MG63 (cell line): ENCODE data around the gene SLC12A4. TPM values are rescaled to one million over a fixed set of nuclear protein-coding genes. Genes with fewer than 3 reads are reported as not detected.
"Not testable (repeated sequence)": the region's sequence is repeated elsewhere in the genome, so short reads cannot be mapped to it uniquely, and the experiment has no call there.

ENCODE experiments used
- DNase-seq: peaks from one replicate; pipeline ENCODE4 v3.0.0-alpha.2; 2020
- H3K27me3 ChIP-seq: fragments of 250-450 bp; sonication (Bioruptor Pico); 2 replicates; pipeline ENCODE4 v1.5.1; 2020; ENCODE audit warnings: mild to moderate bottlenecking, moderate library complexity
- H3K36me3 ChIP-seq: fragments of 250-450 bp; sonication (Bioruptor Pico); 2 replicates; pipeline ENCODE4 v1.5.1; 2020; ENCODE audit warnings: mild to moderate bottlenecking, moderate library complexity
- H3K4me3 ChIP-seq: fragments of 250-450 bp; sonication (Bioruptor Pico); 2 replicates; pipeline ENCODE4 v1.5.1; 2020; ENCODE audit warnings: mild to moderate bottlenecking, moderate library complexity
- H3K9me3 ChIP-seq: fragments of 250-450 bp; sonication (Bioruptor Pico); 2 replicates; pipeline ENCODE4 v1.5.1; 2020; ENCODE audit warnings: mild to moderate bottlenecking, moderate library complexity
- total RNA-seq: library from RNA; depleted of rRNA; stranded (reverse); fragments of >200 nt; shearing (Covaris generic); gene quantifications from 2 replicates; pipeline ENCODE4 v1.2.3, GENCODE V29; 2014; ENCODE audit warnings: low replicate concordance

SLC12A4 gene
- total RNA-seq, 1 experiment from 2014 or later = 11.9 TPM

DNA sequence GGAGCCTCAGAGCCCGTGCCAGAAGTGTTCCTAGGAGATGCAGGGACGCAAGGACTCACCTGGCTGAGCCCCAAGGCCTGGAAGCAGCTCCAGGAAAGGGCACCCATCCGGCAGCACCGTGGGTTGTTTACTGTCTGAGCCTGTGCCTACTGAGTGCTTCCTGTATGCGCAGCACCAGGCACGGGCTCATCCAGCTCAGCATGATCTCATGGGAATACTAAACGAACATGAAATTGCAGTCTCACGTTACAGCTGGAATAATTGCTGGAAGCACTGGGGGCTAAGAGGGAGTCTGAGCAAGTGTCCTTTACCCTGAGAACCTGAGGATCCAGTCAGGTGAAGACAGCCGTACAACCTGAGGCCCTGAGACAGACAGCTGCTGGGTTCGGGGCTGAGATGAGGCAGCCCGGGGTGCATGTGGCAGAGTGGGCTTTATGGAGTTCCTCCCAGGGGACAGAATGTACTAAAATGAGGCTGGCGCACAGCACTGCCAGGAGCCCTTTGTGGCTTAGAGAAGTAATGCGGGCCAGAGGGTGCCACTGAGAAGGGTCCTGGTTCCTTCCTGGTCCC, 42.2 kb downstream of the SLC12A4 start:
- no peaks in the 10 kb centered on the region for H3K27me3 ChIP-seq
- no peak overlapping the region for H3K4me3 ChIP-seq
- H3K36me3 ChIP-seq = no peaks in the 10 kb centered on the region
- no peaks in the 10 kb centered on the region for H3K9me3 ChIP-seq
- peak; percentile 34 for DNase-seq

DNA sequence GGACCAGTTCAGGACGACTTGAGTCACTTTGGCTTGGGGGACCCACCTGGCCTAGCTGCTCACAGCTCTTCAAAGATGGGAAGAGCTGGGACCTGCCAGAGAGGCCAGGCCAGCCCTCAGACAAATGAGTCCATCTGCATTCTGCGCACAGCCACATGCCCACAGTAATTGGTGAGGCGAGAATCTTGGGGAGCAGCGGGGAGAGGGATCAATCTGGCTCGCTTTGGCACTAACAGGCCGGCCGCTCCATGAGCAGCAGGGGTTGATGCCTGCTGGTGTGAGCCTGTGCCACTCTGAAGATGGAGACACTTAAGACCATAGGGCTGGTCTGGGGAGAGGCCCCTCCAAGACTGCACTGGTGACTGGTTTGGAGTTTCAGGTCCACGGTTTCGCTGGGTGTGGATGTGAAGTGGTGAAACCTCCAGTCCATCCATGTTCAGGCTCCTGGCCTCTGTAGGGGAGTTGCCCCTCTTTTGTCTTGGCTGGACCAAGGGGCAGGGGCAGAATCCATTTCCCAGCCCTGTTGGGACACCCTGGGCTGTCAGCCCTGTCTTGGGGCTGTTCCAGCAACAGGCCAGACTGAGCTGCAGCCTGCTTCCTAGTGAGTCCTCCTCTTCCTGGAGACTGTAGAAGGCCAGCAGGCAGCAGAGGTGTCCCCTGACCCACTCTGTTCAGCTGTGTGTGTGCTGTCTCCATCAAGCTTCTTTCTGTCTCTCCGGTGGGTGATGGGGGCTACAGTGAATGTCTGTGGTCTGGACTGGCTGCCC, 44.1 kb downstream of the SLC12A4 start:
- no peak for DNase-seq
- no peaks in the 10 kb centered on the region; the same call in 1 of the 2 replicates for H3K36me3 ChIP-seq
- no peaks in the 10 kb centered on the region for H3K9me3 ChIP-seq
- H3K4me3 ChIP-seq = no peak overlapping the region
- H3K27me3 ChIP-seq = no peaks in the 10 kb centered on the region

DNA sequence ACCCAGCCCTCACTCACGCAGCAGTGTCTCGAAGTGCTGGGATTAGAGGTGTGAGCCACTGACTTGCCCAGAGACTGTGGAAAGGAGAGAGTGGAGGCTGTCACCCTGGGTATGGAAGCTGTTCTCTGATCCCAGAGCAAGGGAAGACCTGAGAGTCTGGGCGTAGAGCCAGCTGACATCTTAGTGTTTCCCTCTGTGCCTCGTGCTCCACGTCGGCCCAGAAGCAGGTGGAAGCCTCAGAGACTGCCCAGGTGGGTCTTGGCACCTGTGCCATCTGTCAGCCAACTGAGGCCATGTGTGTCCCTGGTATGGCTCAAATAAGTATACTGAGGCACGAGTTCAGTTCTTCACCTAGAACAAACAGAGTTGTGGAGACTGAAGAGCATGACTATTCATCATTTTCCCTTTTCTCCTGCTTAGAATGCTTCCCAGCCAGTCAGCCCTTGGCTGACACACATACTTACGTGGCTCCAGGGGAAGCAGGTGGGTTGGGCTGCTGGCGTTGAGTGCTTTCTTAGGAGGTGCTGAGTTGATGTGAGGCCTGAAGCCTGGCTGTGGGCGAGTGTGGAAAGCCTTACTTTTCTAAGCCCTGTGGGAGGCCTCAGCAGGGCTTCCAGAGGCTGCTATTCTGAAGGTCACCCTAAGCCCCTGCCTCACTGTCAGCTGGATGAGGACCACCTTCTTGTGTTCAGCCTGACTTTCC, 44.9 kb downstream of the SLC12A4 start:
- Histone ChIP-seq H3K4me3 (no peak overlapping the region), H3K27me3 (no peaks in the 10 kb centered on the region), H3K9me3 (no peaks in the 10 kb centered on the region), H3K36me3 (no peaks in the 10 kb centered on the region; the same call in 1 of the 2 replicates)
- no peak for DNase-seq

- Histone ChIP-seq H3K36me3 (no peaks in the 10 kb centered on the region; the same call in 1 of the 2 replicates), H3K4me3 (no peak overlapping the region), H3K27me3 (no peaks in the 10 kb centered on the region), H3K9me3 (no peaks in the 10 kb centered on the region)
- DNase-seq = no peak
These were observed 45.7 kb downstream of the SLC12A4 start for GRCh38 chr16:67922740-67923139.

GRCh38 chr16:67922221-67922620, 46.2 kb downstream of the SLC12A4 start:
- H3K4me3 ChIP-seq = no peak overlapping the region
- H3K36me3 ChIP-seq = no peaks in the 10 kb centered on the region; the same call in 1 of the 2 replicates
- H3K27me3 ChIP-seq = no peaks in the 10 kb centered on the region
- no peak for DNase-seq
- no peaks in the 10 kb centered on the region for H3K9me3 ChIP-seq

- no peak for DNase-seq
These were observed 48.7 kb downstream of the SLC12A4 start for GRCh38 chr16:67919622-67920221.

GRCh38 chr16:67917852-67918236, 50.6 kb downstream of the SLC12A4 start:
- no peaks in the 10 kb centered on the region; the same call in 1 of the 2 replicates for H3K36me3 ChIP-seq
- H3K9me3 ChIP-seq = no peaks in the 10 kb centered on the region
- H3K27me3 ChIP-seq = no peaks in the 10 kb centered on the region
- DNase-seq = peak; percentile 34
- no peak overlapping the region for H3K4me3 ChIP-seq

More at GRCh38 chr16:67919622-67920221, 48.7 kb downstream of the SLC12A4 start:
- H3K4me3 ChIP-seq = no peak overlapping the region
- no peaks in the 10 kb centered on the region for H3K9me3 ChIP-seq
- H3K36me3 ChIP-seq = no peaks in the 10 kb centered on the region; the same call in 1 of the 2 replicates
- H3K27me3 ChIP-seq = no peaks in the 10 kb centered on the region

GRCh38 chr16:67917140-67917851, 51.1 kb downstream of the SLC12A4 start:
- no peaks in the 10 kb centered on the region; the same call in 1 of the 2 replicates for H3K36me3 ChIP-seq
- H3K9me3 ChIP-seq = no peaks in the 10 kb centered on the region
- peak; percentile 40 for DNase-seq
- H3K4me3 ChIP-seq = no peak overlapping the region
- no peaks in the 10 kb centered on the region for H3K27me3 ChIP-seq

DNA sequence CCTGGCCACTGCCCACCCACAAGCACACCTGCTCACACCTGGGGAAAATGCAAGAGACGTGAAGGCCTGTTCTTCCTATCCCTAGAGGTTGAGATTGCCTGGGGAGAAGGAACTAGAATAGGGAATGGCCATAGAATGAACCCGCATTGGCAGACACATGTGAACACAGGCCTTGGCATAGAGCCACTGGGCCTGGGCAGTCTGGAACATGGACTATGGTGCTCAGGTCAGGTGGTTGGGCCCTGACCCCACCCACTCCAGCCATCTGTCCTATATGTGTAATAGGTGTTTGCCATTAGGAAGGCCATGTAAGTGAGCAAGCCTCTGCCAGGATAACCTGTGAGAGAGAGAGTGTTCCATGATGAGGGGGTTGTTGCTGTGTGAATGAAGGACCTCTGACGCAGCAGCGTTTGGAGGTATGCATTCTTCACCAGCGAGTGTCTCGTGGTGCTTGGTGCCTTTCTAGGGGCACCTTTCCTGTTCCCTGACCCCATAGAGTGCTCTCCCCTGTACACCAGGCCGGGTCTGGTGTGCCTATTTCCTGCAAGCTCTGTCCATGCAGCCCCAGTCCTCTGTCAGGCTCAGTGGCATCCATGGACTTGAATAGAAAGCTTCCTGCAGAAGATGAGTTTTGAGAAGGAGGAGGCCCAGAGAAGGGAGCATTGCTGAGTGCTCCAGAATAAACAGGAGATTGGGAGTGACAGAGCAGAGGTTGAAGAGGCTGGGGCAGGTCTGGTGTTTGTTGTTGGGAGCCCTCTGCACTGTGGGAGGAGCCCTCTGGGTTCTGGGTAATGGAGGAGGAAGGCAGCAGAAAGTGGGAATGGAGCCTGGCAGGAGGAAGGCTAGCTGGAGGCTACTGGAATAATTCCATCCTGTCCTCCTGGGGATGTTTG, 52.4 kb downstream of the SLC12A4 start:
- Histone ChIP-seq H3K9me3 (no peaks in the 10 kb centered on the region), H3K27me3 (no peaks in the 10 kb centered on the region), H3K36me3 (no peaks in the 10 kb centered on the region; the same call in 1 of the 2 replicates), H3K4me3 (no peak overlapping the region)
- DNase-seq = no peak

- H3K9me3 ChIP-seq, H3K36me3 ChIP-seq, DNase-seq, H3K27me3 ChIP-seq, H3K4me3 ChIP-seq: not testable (repeated sequence)
These were observed 53.0 kb downstream of the SLC12A4 start for GRCh38 chr16:67915496-67915769.

- H3K27me3 ChIP-seq = no peaks in the 10 kb centered on the region
- no peak for DNase-seq
- H3K4me3 ChIP-seq = no peak overlapping the region
- H3K9me3 ChIP-seq = no peaks in the 10 kb centered on the region
- no peaks in the 10 kb centered on the region; the same call in 1 of the 2 replicates for H3K36me3 ChIP-seq
These were observed 53.5 kb downstream of the SLC12A4 start for GRCh38 chr16:67914758-67915495.

GRCh38 chr16:67910158-67910557, 58.3 kb downstream of the SLC12A4 start:
- Histone ChIP-seq H3K27me3 (no peaks in the 10 kb centered on the region), H3K4me3 (no peak overlapping the region), H3K36me3 (no peaks in the 10 kb centered on the region), H3K9me3 (no peaks in the 10 kb centered on the region)
- DNase-seq = peak; percentile 16

- Histone ChIP-seq H3K9me3 (no peaks in the 10 kb centered on the region), H3K27me3 (no peaks in the 10 kb centered on the region), H3K36me3 (no peaks in the 10 kb centered on the region), H3K4me3 (no peak overlapping the region)
- no peak for DNase-seq
These were observed 59.2 kb downstream of the SLC12A4 start for GRCh38 chr16:67909056-67909742.

- Histone ChIP-seq H3K9me3 (no peaks in the 10 kb centered on the region), H3K36me3 (no peaks in the 10 kb centered on the region), H3K27me3 (no peaks in the 10 kb centered on the region), H3K4me3 (no peak overlapping the region)
- DNase-seq = no peak
These were observed 60.8 kb downstream of the SLC12A4 start for GRCh38 chr16:67907397-67908180.
